B cell (primary cell): ENCODE data around the gene PCBP3. TPM values are rescaled to one million over a fixed set of nuclear protein-coding genes. Genes with fewer than 3 reads are reported as not detected.

Experiments used
- ATAC-seq: fragments of 200-7000 bp; cut with Tn5 transposase; one replicate; pipeline ENCODE4 v1.10.0; 2021; ENCODE audit warnings: low read depth, mild to moderate bottlenecking, moderate number of reproducible peaks, moderate library complexity
- CTCF ChIA-PET: fragments of 350-600 bp; sonication (Branson Sonifier 250); formaldehyde crosslinking; loops from one replicate; lab custom pipeline; 2021; ENCODE audit warnings: antibody characterized with exemption, inconsistent platforms; lab: Charles Lee
- POLR2A ChIA-PET: fragments of 350-600 bp; sonication (Branson Sonifier 250); formaldehyde crosslinking; loops from one replicate; lab custom pipeline; 2021; ENCODE audit warnings: antibody characterized with exemption; lab: Charles Lee
- DNase-seq: peaks from one replicate; pipeline ENCODE4 v3.0.0; 2013
- H2AFZ ChIP-seq: 2 replicates; pipeline ENCODE4 v1.6.1; 2012; ENCODE audit warnings: mild to moderate bottlenecking, low read depth, low read length; ENCODE audit not compliant: insufficient read depth, poor library complexity, severe bottlenecking
- H3K27ac ChIP-seq, 2 donors: 1 replicate in 1 of 2; 2 replicates in 1 of 2; pipeline ENCODE4 v1.5.1; 2012 to 2013; ENCODE audit warnings: low read length in 2 of 2, mild to moderate bottlenecking in 2 of 2, moderate library complexity in 1 of 2
- H3K27me3 ChIP-seq, 4 experiments: fragments of 200-600 bp in 1 of 4; sonication (generic) in 1 of 4; replicated peaks in 1 of 4; 1 replicate in 2 of 4; 2 replicates in 2 of 4; pipeline versions ENCODE4 v1.6.1 to v1.7.0; 2013 to 2016; ENCODE audit warnings: low read length in 3 of 4, mild to moderate bottlenecking in 2 of 4, mixed read lengths in 1 of 4, moderate library complexity in 1 of 4; ENCODE audit not compliant: insufficient read depth in 4 of 4, control insufficient read depth in 3 of 4; ENCODE audit errors: control extremely low read depth in 1 of 4
- H3K36me3 ChIP-seq, 2 experiments: replicated peaks in 1 of 2; 1 replicate in 1 of 2; 2 replicates in 1 of 2; pipeline versions ENCODE4 v1.6.1 to v1.7.1; 2013; ENCODE audit warnings: low read length in 1 of 2; ENCODE audit not compliant: insufficient read depth in 2 of 2, control insufficient read depth in 1 of 2; ENCODE audit errors: control extremely low read depth in 1 of 2, extremely low read depth in 1 of 2
- H3K4me1 ChIP-seq, 2 donors: fragments of 200-600 bp in 1 of 2; sonication (generic) in 1 of 2; 1 replicate in 1 of 2; 2 replicates in 1 of 2; pipeline versions ENCODE4 v1.5.1 to v1.6.1; 2013 to 2017; ENCODE audit warnings: low read length in 2 of 2; ENCODE audit not compliant: control insufficient read depth in 2 of 2, insufficient read depth in 2 of 2
- H3K4me2 ChIP-seq: replicated peaks from 2 replicates; pipeline ENCODE3; 2012; ENCODE audit warnings: mild to moderate bottlenecking, low read depth, low read length; ENCODE audit not compliant: poor library complexity, severe bottlenecking
- H3K4me3 ChIP-seq, 5 experiments: fragments of 200-600 bp in 1 of 5; sonication (generic) in 1 of 5; 1 replicate in 3 of 5; 2 replicates in 2 of 5; pipeline versions ENCODE4 v1.5.1 to v1.7.0; 2011 to 2016; ENCODE audit warnings: low read length in 4 of 5, mild to moderate bottlenecking in 4 of 5, low read depth in 2 of 5, control low read depth in 1 of 5, moderate library complexity in 1 of 5; ENCODE audit not compliant: insufficient read depth in 1 of 5; ENCODE audit errors: control extremely low read depth in 1 of 5, extremely low read depth in 1 of 5
- H3K79me2 ChIP-seq: fragments of 200-600 bp; sonication (generic); one replicate; pipeline ENCODE4 v1.6.0; 2016; ENCODE audit warnings: low read length; ENCODE audit not compliant: control insufficient read depth, insufficient read depth
- H3K9ac ChIP-seq: fragments of 200-600 bp; sonication (generic); 2 replicates; pipeline ENCODE4 v1.6.1; 2017; ENCODE audit warnings: mild to moderate bottlenecking, low read length, moderate library complexity
- H3K9me3 ChIP-seq, 3 donors: one replicate each; pipeline versions ENCODE4 v1.6.1 to v1.7.1; 2013; ENCODE audit warnings: low read length in 2 of 3; ENCODE audit not compliant: control insufficient read depth in 2 of 3, insufficient read depth in 1 of 3; ENCODE audit errors: control extremely low read depth in 1 of 3
- H4K20me1 ChIP-seq: 2 replicates; pipeline ENCODE4 v1.6.0; 2012; ENCODE audit warnings: mild to moderate bottlenecking, low read length; ENCODE audit not compliant: insufficient read depth, control insufficient read depth, poor library complexity, severe bottlenecking
- H3K27ac Mint-ChIP-seq: one replicate; pipeline ENCODE4 v1.8.0; 2021; ENCODE audit warnings: mixed read lengths
- H3K27me3 Mint-ChIP-seq: one replicate; pipeline ENCODE4 v1.8.0; 2021; ENCODE audit warnings: mixed read lengths
- H3K4me1 Mint-ChIP-seq: one replicate; pipeline ENCODE4 v1.8.0; 2021; ENCODE audit warnings: mixed read lengths
- H3K4me3 Mint-ChIP-seq: one replicate; pipeline ENCODE4 v1.8.0; 2021; ENCODE audit warnings: mixed read lengths
- H3K9me3 Mint-ChIP-seq: one replicate; pipeline ENCODE4 v1.8.0; 2022; ENCODE audit warnings: mixed read lengths; ENCODE audit not compliant: insufficient read depth
- EZH2 ChIP-seq: IDR thresholded peaks from 2 replicates; pipeline ENCODE4 v1.6.1; 2012; ENCODE audit warnings: borderline replicate concordance, low read depth, mild to moderate bottlenecking, moderate library complexity, low read length; ENCODE audit not compliant: insufficient read depth, poor library complexity, severe bottlenecking
- WGBS: methylation state at CpG from one replicate; pipeline ENCODE4 v1.1.5; 2013; ENCODE audit warnings: missing lambda C conversion rate; ENCODE audit not compliant: insufficient coverage; 5-methylcytosine and 5-hydroxymethylcytosine counted together
- intact Hi-C: fragments of 100-400 bp; cut with micrococcal nuclease; formaldehyde crosslinking; loops from one replicate; pipeline ENCODE4 v1.10.0; 2022
- polyA plus RNA-seq: library from polyadenylated mRNA; depleted of rRNA; stranded (reverse); fragments of >200 nt; gene quantifications from 2 replicates; pipeline ENCODE4 v1.2.3, GENCODE V29; 2012
- total RNA-seq, 2 donors: library from RNA; stranded (reverse); fragments of 120-200 nt in 1 of 2; gene quantifications; 1 replicate in 1 of 2; 2 replicates in 1 of 2; pipeline versions ENCODE4 v1.2.3 to v1.2.4, GENCODE V29; 2013 to 2022
- TF ChIP-seq, protein P1 (sequence below): fragments of 200-600 bp; IDR thresholded peaks from one replicate; pipeline ENCODE4 v1.8.0; 2022; ENCODE audit warnings: antibody characterized with exemption, mild to moderate bottlenecking

Gene PCBP3
- total and polyA plus RNA-seq, 2 donors (not counting 1 experiment from before 2014, with no cell fraction given): 0.45 to 2.7 TPM

- no peak for TF ChIP-seq EZH2
- TF ChIP-seq, protein P1, sequence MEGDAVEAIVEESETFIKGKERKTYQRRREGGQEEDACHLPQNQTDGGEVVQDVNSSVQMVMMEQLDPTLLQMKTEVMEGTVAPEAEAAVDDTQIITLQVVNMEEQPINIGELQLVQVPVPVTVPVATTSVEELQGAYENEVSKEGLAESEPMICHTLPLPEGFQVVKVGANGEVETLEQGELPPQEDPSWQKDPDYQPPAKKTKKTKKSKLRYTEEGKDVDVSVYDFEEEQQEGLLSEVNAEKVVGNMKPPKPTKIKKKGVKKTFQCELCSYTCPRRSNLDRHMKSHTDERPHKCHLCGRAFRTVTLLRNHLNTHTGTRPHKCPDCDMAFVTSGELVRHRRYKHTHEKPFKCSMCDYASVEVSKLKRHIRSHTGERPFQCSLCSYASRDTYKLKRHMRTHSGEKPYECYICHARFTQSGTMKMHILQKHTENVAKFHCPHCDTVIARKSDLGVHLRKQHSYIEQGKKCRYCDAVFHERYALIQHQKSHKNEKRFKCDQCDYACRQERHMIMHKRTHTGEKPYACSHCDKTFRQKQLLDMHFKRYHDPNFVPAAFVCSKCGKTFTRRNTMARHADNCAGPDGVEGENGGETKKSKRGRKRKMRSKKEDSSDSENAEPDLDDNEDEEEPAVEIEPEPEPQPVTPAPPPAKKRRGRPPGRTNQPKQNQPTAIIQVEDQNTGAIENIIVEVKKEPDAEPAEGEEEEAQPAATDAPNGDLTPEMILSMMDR: no peak
- 87% methylated on average over 22 of the region's 36 CpGs for WGBS
- no peak overlapping the region for H3K4me2 ChIP-seq
Observed at GRCh38 chr21:45988366-45989347, 345.1 kb downstream of the PCBP3 start.

More at GRCh38 chr21:45988366-45989347, 345.1 kb downstream of the PCBP3 start:
- peaks cover 0 to 7% (median 0%) of the 10 kb centered on the region in 3 donors for H3K9me3 ChIP-seq
- no peak for DNase-seq
- no peaks in the 10 kb centered on the region for H3K36me3 ChIP-seq
- POLR2A ChIA-PET: no interaction called here
- no peak overlapping the region for H3K9ac ChIP-seq
- Mint-ChIP-seq H3K27ac (no peak overlapping the region), H3K27me3 (peaks cover 8% of the 10 kb centered on the region), H3K4me3 (no peak overlapping the region), H3K4me1 (no peaks in the 10 kb centered on the region), H3K9me3 (no peaks in the 10 kb centered on the region)
- no peak overlapping the region for H3K4me3 ChIP-seq
- no peak overlapping the region for H2AFZ ChIP-seq
- intact Hi-C loops: no loop called here
- H3K27ac ChIP-seq: no peak overlapping the region
- no peaks in the 10 kb centered on the region for H4K20me1 ChIP-seq
- H3K4me1 ChIP-seq: no peaks in the 10 kb centered on the region
- no peak for ATAC-seq
- peaks cover 0 to 4% (median 0%) of the 10 kb centered on the region in 4 experiments for H3K27me3 ChIP-seq
- no peaks in the 10 kb centered on the region for H3K79me2 ChIP-seq
- CTCF ChIA-PET: no interaction called here
